Middle frontal gyrus (tissue), 1 donor: ENCODE measurements around the gene HIVEP1.

Source experiments
- DNase-seq: peaks from one replicate; pipeline ENCODE4 v3.0.0-alpha.2; 2015; ENCODE audit warnings: low spot score; ENCODE audit errors: extremely low spot score

HIVEP1 gene

DNA sequence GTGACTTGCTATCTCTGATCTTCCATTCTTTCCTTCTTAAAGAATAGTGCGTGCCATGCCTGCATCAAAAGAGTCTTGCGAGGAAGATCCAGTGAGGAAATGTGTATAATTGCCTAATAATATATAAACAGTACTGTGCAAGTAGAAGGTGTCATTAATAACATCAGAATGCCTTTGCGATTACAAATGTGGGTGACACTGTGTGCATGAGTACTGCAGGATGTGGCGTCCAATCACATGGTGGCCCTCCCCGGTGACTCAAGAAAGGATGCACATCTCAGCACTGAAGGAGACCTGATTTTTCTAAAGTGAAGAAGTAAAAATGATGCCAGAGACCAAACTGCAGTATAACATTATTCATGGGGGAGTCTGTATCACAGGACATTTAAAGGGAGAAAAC, 170.6 kb downstream of the HIVEP1 start:
- no peak for DNase-seq

DNA sequence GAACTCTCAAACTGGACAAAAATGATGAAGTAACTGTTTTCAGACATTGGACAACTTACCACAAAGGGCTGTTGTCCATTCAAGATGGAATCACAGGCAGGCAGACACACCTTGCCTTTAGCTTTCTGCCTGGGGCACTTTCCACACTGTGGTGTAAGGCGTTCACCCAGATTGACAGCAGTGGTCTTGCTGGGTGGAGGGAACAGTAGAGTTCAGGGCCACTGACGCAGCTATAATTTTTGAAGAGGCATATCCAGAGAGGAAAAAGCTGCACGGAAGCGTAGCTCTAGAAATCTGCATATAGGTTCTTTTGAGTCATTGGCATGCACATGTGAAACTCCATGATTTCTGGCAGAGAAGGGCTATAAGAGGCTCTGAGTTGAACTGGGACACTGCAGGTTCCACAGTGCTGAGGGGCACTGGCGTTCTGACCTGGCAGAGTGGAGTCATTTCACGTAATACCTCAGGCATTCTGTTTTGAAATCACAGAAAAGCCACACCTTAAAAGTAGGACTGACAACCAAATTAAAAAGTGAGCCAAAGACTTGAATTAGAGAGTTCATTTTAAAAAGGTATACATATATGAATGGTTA, 173.1 kb downstream of the HIVEP1 start:
- DNase-seq: no peak

DNA sequence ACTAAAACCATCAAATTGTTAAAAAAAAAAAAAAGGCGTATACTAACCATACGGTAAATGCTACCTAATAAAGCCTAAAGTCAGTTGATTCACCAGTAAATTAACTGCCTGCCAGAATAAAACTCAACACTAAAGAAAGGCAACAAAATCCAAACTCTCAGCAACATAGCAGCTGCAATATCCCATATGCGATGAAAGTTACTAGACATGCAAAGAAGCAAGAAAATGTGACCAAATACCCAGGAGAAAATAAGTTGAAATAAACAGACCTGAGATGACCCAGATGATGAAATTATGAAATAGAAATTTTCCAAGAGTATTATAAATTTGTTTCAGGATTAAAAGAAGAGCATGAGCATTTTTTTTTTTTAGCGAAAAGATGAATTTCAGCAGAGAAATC, 174.4 kb downstream of the HIVEP1 start:
- no peak for DNase-seq

DNA sequence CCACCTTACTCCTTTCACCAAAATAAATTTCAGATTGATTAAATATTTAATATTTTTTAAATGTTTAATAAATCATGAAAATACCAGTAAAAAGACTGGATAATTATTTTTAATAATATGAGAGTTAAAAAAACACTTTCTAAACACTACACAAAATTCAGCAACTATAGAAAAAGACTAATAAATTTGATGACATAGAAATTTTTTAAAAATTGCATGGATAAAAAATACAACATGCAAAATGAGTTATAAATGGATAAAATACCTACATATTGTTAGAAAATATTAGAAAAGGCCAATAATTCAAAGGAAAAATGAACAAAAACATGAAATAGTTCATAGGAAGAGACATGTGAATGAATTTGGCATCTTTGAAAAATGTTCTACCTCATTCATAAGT, 177.0 kb downstream of the HIVEP1 start:
- no peak for DNase-seq

DNA sequence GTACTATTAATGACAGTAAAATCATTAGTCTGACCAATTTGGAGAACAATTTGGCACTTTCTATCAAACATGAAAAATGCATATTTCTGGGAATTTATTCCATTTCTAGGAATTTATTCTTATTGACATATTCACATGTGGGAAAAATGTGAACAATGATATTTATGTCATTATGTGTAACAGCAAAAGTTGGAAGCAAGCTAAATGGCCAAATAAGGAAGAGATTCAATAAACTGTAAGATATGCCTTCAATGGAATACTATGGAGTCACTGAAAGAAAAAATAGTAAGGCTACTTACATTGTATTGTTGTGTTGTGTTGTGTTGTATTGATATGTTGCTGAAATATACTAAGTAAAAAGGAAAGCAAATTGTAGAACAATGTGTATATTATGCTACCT, 177.5 kb downstream of the HIVEP1 start:
- no peak for DNase-seq

DNA sequence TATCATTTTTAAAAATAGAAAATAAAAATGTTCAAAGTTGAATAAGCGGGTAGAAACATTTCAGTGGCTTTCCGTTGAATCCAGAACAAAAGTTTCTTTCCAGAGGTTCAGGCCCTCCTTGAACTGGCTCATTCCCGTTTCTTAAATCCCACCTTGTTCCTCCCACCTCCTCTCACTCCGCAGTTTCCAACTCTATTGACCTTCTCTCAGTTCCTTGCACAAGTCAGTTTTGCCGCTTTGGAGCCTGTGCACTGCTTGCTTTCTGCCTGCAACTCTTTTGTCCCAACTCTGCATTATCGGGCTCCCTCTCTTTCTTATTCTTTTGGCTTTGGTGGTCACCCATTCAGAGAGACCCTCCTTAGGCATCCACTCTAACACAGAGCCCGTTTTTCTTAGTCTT, 178.1 kb downstream of the HIVEP1 start:
- no peak for DNase-seq

DNA sequence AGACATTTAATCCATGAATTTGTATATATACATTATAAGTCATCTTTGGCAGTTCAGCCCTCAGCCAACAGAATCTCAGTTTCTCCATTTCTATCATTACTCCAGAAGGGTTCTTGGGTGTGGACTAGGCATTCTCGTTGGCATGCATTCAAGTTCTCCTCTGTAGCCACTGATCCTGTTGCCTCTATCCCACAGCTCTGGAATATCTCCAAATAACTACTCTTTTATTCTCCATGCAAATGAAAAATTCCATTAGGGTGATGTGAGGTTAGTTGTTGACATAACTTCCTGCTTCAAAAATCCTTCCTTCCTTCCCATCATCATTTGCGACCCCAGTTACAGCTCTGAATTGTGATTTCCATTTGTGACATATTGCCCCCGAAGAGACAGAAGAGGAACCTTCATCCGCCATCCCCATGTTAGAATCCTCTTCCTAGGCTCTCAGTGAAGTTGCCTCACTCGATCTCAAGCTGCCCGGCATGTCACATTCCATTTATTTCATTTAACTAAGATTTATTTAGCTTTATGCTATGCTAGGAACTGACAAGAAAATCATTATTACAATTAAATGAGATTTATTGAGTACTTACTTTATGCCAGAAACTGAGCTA, 184.3 kb downstream of the HIVEP1 start:
- no peak for DNase-seq

DNA sequence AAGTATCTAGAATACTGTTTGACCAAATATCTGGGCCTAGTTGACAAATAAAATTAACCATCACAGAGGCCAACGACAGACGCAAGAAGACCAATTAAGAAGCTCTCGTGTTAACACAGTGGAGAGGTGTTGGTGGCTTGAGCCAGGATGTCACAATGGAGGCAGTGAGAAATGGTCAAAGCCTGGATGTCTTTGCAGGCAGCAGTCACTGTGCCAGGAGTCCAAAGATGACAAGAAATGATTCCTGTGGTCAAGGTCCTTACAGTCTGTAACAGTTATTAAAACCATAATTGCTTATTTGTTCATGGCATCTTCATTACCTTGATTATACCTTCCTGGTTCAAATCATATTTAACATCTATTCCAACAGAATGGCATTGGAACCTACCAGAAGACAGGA, 186.7 kb downstream of the HIVEP1 start:
- DNase-seq: no peak

DNA sequence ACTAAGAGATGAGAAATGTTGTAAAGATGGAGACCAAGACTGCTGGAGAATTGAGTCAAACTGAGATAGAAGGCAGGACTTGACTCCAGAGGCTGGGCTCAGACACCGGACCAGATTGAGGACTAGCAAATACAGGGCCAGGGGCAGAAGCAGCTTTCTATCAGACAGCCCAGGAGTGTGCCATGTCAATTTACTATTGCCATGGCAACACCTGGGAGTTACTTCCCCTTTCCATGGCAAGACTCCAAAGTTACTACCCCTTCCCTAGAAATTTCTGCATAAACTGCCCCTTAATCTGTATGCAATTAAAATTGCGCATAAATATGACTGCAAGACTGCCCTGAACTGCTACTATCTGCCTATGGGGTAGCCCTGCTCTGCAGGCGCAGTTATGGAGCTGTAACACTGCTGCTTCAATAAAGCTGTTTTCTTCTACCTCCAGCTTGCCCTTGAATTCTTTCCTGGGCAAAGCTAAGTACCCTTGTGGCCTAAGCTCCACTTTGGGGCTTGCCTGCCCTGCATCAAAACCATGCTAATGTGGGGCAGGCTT, 188.0 kb downstream of the HIVEP1 start:
- no peak for DNase-seq

DNA sequence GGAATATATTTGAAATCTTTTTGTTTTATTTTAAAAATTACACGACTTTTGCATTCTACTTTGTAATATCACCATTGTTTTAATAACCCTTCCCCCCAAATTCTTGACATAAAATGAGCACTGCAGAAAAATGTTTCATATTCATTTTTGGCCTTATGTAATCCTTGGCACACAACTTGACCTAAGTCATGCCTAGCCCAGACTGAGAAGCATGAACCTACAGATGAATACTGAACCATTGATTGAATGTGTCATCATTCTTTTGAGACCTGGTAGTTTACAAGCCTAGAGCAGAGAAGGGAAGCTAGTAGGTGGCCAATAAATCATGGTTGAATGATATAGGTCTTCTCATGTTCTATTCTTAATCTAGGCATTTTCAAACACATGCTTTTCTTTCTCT, 188.6 kb downstream of the HIVEP1 start:
- no peak for DNase-seq

DNA sequence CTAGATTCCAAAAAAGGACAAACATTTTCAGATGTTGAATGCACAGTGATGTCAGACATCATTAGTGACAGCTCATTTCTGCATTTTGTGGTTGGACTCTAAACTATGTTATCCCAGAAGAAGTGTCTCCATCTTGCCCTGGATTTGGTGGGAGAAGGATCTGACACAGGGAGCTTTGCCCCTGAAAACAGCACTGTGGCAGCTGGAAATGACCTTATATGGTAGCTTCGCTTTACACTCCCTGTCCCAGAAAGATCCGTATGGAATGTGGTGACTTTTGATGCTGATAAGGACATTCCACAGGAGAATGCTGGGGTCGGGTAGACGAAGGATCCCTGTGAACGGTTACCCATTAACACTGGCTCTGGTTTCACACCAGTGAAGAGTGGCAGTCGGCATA, 190.9 kb downstream of the HIVEP1 start:
- DNase-seq: no peak

DNA sequence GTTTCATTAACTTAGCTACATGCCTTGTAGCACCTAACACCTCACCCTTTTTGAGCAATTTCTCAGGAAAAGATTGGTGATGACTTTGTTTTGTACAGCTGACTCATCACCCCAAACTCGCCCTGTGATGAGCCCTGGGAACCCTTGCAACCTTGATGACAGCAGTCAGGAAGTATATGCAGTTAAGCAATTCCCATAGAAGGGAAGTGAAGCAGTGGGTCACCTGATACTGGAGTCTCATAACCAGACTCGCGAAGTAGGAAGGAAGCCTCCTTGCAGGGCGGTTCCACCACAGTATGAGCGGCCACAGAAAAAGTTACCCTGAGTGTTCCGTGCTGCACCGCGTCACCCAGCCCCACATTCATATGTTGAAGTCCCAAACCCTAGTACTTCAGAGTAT, 196.1 kb downstream of the HIVEP1 start:
- no peak for DNase-seq

DNA sequence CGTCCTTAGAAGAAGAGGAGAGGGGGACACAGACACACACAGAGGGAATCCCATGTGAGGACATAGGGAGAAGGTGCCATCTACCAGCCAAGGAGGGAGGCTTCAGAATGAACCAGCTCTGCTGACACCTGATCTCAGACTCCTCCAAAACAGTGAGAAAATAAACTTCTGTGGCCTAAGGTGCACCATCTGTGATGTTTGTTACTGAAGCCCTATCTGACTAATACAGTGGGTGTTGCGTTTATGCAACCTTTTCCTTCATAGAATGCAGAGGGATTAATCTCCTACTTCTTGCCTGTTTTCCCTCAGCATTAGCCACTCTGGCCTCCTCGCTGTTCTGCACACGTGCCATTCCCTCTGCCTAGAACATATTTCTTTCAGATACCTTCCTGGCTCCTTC, 196.6 kb downstream of the HIVEP1 start:
- no peak for DNase-seq
